DND-41 (cell line): ENCODE results near the gene FHOD3.

Source experiments
- ATAC-seq: fragments of 200-7000 bp; cut with Tn5 transposase; 3 replicates; pipeline ENCODE4 v1.9.1; 2021; ENCODE audit warnings: low read depth; ENCODE audit not compliant: insufficient read depth
- DNase-seq: peaks from one replicate; pipeline ENCODE4 v3.0.0-alpha.2; 2020
- H2AFZ ChIP-seq: 2 replicates; pipeline ENCODE4 v1.6.0; 2012; ENCODE audit warnings: low read depth, low read length
- H3K27ac ChIP-seq: 2 replicates; pipeline ENCODE4 v1.5.1; 2012; ENCODE audit warnings: low read length, inconsistent platforms
- H3K27me3 ChIP-seq: fragments of 200-600 bp; sonication (generic); 2 replicates; pipeline ENCODE4 v1.6.0; 2012; ENCODE audit warnings: low read length, mild to moderate bottlenecking, inconsistent platforms; ENCODE audit not compliant: insufficient read depth, poor library complexity
- H3K36me3 ChIP-seq: 2 replicates; pipeline ENCODE4 v1.5.1; 2012; ENCODE audit warnings: low read length, inconsistent platforms; ENCODE audit not compliant: insufficient read depth
- H3K4me1 ChIP-seq: 2 replicates; pipeline ENCODE4 v1.5.1; 2012; ENCODE audit warnings: mild to moderate bottlenecking, low read length; ENCODE audit not compliant: insufficient read depth
- H3K4me2 ChIP-seq: 2 replicates; pipeline ENCODE4 v1.6.0; 2012; ENCODE audit warnings: mild to moderate bottlenecking, moderate library complexity, low read length, inconsistent platforms; ENCODE audit not compliant: insufficient read depth
- H3K4me3 ChIP-seq, 2 experiments: fragments of 200-600 bp in 1 of 2; shearing (Covaris generic) in 1 of 2; 2 replicates each; pipeline ENCODE4 v1.5.1; 2012 to 2016; ENCODE audit warnings: inconsistent platforms in 2 of 2, low read length in 2 of 2, mild to moderate bottlenecking in 2 of 2, low read depth in 1 of 2, moderate library complexity in 1 of 2
- H3K79me2 ChIP-seq: 2 replicates; pipeline ENCODE4 v1.6.0; 2012; ENCODE audit warnings: low read length, inconsistent platforms; ENCODE audit not compliant: insufficient read depth
- H3K9ac ChIP-seq: 2 replicates; pipeline ENCODE4 v1.6.0; 2012; ENCODE audit warnings: low read depth, mild to moderate bottlenecking, inconsistent platforms, low read length, moderate library complexity
- H3K9me3 ChIP-seq: 2 replicates; pipeline ENCODE4 v1.5.1; 2012; ENCODE audit warnings: low read length, moderate library complexity, mild to moderate bottlenecking, inconsistent platforms; ENCODE audit not compliant: insufficient read depth, severe bottlenecking
- H4K20me1 ChIP-seq: 2 replicates; pipeline ENCODE4 v1.6.0; 2012; ENCODE audit warnings: low read length; ENCODE audit not compliant: insufficient read depth
- CTCF ChIP-seq: IDR thresholded peaks from 2 replicates; pipeline ENCODE4 v1.5.1; 2012; ENCODE audit warnings: borderline replicate concordance, low read length, moderate library complexity, mild to moderate bottlenecking; ENCODE audit not compliant: poor library complexity, severe bottlenecking; ENCODE audit errors: extremely low read depth
- EZH2 ChIP-seq: IDR thresholded peaks from 3 replicates; pipeline ENCODE4 v1.6.1; 2012; ENCODE audit warnings: borderline replicate concordance, low read depth, mild to moderate bottlenecking, moderate library complexity, low read length, inconsistent platforms; ENCODE audit not compliant: severe bottlenecking

FHOD3 gene

GRCh38 chr18:36655930-36656329 is 358.4 kb downstream of the FHOD3 start:
- H3K36me3 ChIP-seq = no peaks in the 10 kb centered on the region

GRCh38 chr18:36658611-36659010 is 361.1 kb downstream of the FHOD3 start:
- Histone ChIP-seq H3K4me1 (no peaks in the 10 kb centered on the region), H3K79me2 (no peaks in the 10 kb centered on the region), H4K20me1 (no peaks in the 10 kb centered on the region), H3K27ac (no peak overlapping the region), H2AFZ (no peak overlapping the region), H3K4me3 (no peak overlapping the region), H3K36me3 (no peaks in the 10 kb centered on the region), H3K4me2 (no peak overlapping the region), H3K27me3 (peaks cover 6% of the 10 kb centered on the region), H3K9ac (no peak overlapping the region), H3K9me3 (no peaks in the 10 kb centered on the region)
- no peak for TF ChIP-seq CTCF
- TF ChIP-seq EZH2 = no peak
- DNase-seq = no peak
- ATAC-seq = no peak

More at GRCh38 chr18:36655930-36656329, 358.4 kb downstream of the FHOD3 start:
- no peaks in the 10 kb centered on the region for H3K9me3 ChIP-seq
- no peak overlapping the region for H3K9ac ChIP-seq
- H3K4me2 ChIP-seq = no peak overlapping the region
- no peak for DNase-seq
- H2AFZ ChIP-seq = no peak overlapping the region
- H3K4me3 ChIP-seq = no peak overlapping the region
- peaks cover 13% of the 10 kb centered on the region for H3K27me3 ChIP-seq
- H3K79me2 ChIP-seq = no peaks in the 10 kb centered on the region
- TF ChIP-seq CTCF = no peak
- ATAC-seq = no peak
- no peak overlapping the region for H3K27ac ChIP-seq
- no peaks in the 10 kb centered on the region for H4K20me1 ChIP-seq
- no peaks in the 10 kb centered on the region for H3K4me1 ChIP-seq

GRCh38 chr18:36660311-36660710 is 362.8 kb downstream of the FHOD3 start:
- ATAC-seq (no peak), DNase-seq (no peak)
- Histone ChIP-seq H3K79me2 (no peaks in the 10 kb centered on the region), H4K20me1 (no peaks in the 10 kb centered on the region), H2AFZ (no peak overlapping the region), H3K4me1 (no peaks in the 10 kb centered on the region), H3K27ac (no peak overlapping the region), H3K4me2 (no peak overlapping the region), H3K9me3 (no peaks in the 10 kb centered on the region), H3K36me3 (no peaks in the 10 kb centered on the region), H3K27me3 (peaks cover 3% of the 10 kb centered on the region), H3K4me3 (no peak overlapping the region), H3K9ac (no peak overlapping the region)
- no peak for TF ChIP-seq EZH2
- TF ChIP-seq CTCF = no peak

- no peak for TF ChIP-seq EZH2
- TF ChIP-seq CTCF = peak; percentile 47
- Histone ChIP-seq H3K9me3 (no peaks in the 10 kb centered on the region), H3K36me3 (no peaks in the 10 kb centered on the region), H3K9ac (no peak overlapping the region), H4K20me1 (no peaks in the 10 kb centered on the region), H3K4me1 (no peaks in the 10 kb centered on the region), H3K79me2 (no peaks in the 10 kb centered on the region), H3K4me3 (no peak overlapping the region), H3K27me3 (no peaks in the 10 kb centered on the region), H3K27ac (no peak overlapping the region), H3K4me2 (no peak overlapping the region), H2AFZ (no peak overlapping the region)
- no peak for ATAC-seq
- DNase-seq = no peak
Observed at GRCh38 chr18:36661999-36662398, 364.5 kb downstream of the FHOD3 start.
